Activated T-helper 1 cell treated with anti-CD3 and anti-CD28 coated beads, Interleukin-12 subunit alpha, Interleukin-12 subunit beta, Interleukin-2, Interleukin-4 antibody, amounts not matched to agents 30 ng/mL and 10 ng/mL and 1 ng/mL, durations not matched to agents 14 hours and 24 hours and 36 hours (primary cell): ENCODE measurements around the gene ZC3H7B. TPM values are rescaled to one million over a fixed set of nuclear protein-coding genes. Genes with fewer than 3 reads are reported as not detected.
A peak's percentile ranks its signal among the peaks of the same experiment; 100 is the strongest.

Source experiments
- DNase-seq: peaks from one replicate; pipeline ENCODE4 v3.0.0; 2021; ENCODE audit warnings: low spot score
- H3K27ac Mint-ChIP-seq: one replicate; pipeline ENCODE4 v1.8.0; 2021; ENCODE audit warnings: mild to moderate bottlenecking, mixed read lengths
- H3K27me3 Mint-ChIP-seq: one replicate; pipeline ENCODE4 v1.8.0; 2022; ENCODE audit warnings: mild to moderate bottlenecking, moderate library complexity, mixed read lengths; ENCODE audit not compliant: insufficient read depth
- H3K36me3 Mint-ChIP-seq: one replicate; pipeline ENCODE4 v1.8.0; 2021; ENCODE audit warnings: low read depth, mixed read lengths
- H3K4me1 Mint-ChIP-seq: one replicate; pipeline ENCODE4 v1.8.0; 2021; ENCODE audit warnings: low read depth, mixed read lengths
- H3K4me3 Mint-ChIP-seq: one replicate; pipeline ENCODE4 v1.8.0; 2021; ENCODE audit warnings: mild to moderate bottlenecking, moderate library complexity, mixed read lengths
- H3K9me3 Mint-ChIP-seq: one replicate; pipeline ENCODE4 v1.8.0; 2021; ENCODE audit warnings: mixed read lengths
- intact Hi-C: fragments of 100-400 bp; cut with micrococcal nuclease; formaldehyde crosslinking; loops from one replicate; pipeline ENCODE4 v1.15.1; 2024
- total RNA-seq: library from RNA; stranded (reverse); gene quantifications from 2 replicates; pipeline ENCODE4 v1.2.3, GENCODE V29; 2022

Gene ZC3H7B
- total RNA-seq, 1 donor from 2014 or later, result 77.1 TPM

GRCh38 chr22:41320416-41321240 is 19.3 kb downstream of the ZC3H7B start:
- intact Hi-C loops, result no loop called here

GRCh38 chr22:41324821-41325528 is 23.6 kb downstream of the ZC3H7B start:
- Mint-ChIP-seq H3K27me3 (no peaks in the 10 kb centered on the region), H3K36me3 (peaks cover 16% of the 10 kb centered on the region), H3K4me1 (no peaks in the 10 kb centered on the region), H3K9me3 (no peaks in the 10 kb centered on the region), H3K27ac (no peak overlapping the region), H3K4me3 (no peak overlapping the region)
- DNase-seq, result no peak
- intact Hi-C loops, result no loop called here

More at GRCh38 chr22:41320416-41321240, 19.3 kb downstream of the ZC3H7B start:
- Mint-ChIP-seq H3K9me3 (no peaks in the 10 kb centered on the region), H3K36me3 (peaks cover 19% of the 10 kb centered on the region), H3K4me1 (peaks cover 5% of the 10 kb centered on the region), H3K27ac (no peak overlapping the region), H3K4me3 (no peak overlapping the region), H3K27me3 (no peaks in the 10 kb centered on the region)
- no peak for DNase-seq

GRCh38 chr22:41327124-41327523 is 25.8 kb downstream of the ZC3H7B start:
- Mint-ChIP-seq H3K27ac (no peak overlapping the region), H3K36me3 (peaks cover 22% of the 10 kb centered on the region), H3K4me1 (no peaks in the 10 kb centered on the region), H3K9me3 (no peaks in the 10 kb centered on the region), H3K27me3 (no peaks in the 10 kb centered on the region), H3K4me3 (no peak overlapping the region)
- intact Hi-C loops, result no loop called here
- DNase-seq, result no peak

- Mint-ChIP-seq H3K36me3 (peaks cover 23% of the 10 kb centered on the region), H3K9me3 (no peaks in the 10 kb centered on the region), H3K4me1 (peaks cover under 1% of the 10 kb centered on the region), H3K27me3 (no peaks in the 10 kb centered on the region), H3K4me3 (no peak overlapping the region), H3K27ac (no peak overlapping the region)
- intact Hi-C loops, result no loop called here
- DNase-seq, result no peak
Measured at GRCh38 chr22:41330169-41330568, 28.8 kb downstream of the ZC3H7B start.

GRCh38 chr22:41332217-41332939 is 31.1 kb downstream of the ZC3H7B start:
- H3K36me3 Mint-ChIP-seq, result peaks cover 24% of the 10 kb centered on the region
- no peak overlapping the region for H3K27ac Mint-ChIP-seq
- intact Hi-C loops, result no loop called here
- H3K9me3 Mint-ChIP-seq, result no peaks in the 10 kb centered on the region
- DNase-seq, result no peak
- H3K4me3 Mint-ChIP-seq, result no peak overlapping the region
- H3K4me1 Mint-ChIP-seq, result peaks cover 10% of the 10 kb centered on the region
- H3K27me3 Mint-ChIP-seq, result no peaks in the 10 kb centered on the region

DNA sequence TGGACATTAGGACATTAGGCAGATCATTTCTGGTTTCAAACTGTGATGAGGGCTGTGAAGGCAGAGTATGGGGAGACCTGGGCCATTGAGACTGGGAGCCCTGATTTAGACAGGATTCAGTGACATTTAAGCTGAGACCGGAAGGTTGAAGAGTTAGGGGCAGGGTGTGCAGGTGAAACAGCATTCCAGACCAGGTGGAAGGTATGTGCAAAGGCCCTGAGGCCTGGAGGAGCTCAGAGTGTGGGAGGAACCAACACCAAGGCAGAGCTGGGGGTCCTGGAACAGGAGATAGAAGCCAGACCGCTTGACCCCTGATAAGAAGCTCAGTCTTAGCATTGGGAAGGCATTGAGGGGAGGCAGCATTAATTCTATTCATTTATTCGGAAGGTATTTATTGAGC is 32.5 kb downstream of the ZC3H7B start:
- Mint-ChIP-seq H3K27me3 (no peaks in the 10 kb centered on the region), H3K27ac (peak overlapping the region; percentile 31), H3K4me1 (peaks cover 12% of the 10 kb centered on the region), H3K36me3 (peaks cover 24% of the 10 kb centered on the region), H3K4me3 (no peak overlapping the region), H3K9me3 (no peaks in the 10 kb centered on the region)
- no peak for DNase-seq
- intact Hi-C loops, result no loop called here

DNA sequence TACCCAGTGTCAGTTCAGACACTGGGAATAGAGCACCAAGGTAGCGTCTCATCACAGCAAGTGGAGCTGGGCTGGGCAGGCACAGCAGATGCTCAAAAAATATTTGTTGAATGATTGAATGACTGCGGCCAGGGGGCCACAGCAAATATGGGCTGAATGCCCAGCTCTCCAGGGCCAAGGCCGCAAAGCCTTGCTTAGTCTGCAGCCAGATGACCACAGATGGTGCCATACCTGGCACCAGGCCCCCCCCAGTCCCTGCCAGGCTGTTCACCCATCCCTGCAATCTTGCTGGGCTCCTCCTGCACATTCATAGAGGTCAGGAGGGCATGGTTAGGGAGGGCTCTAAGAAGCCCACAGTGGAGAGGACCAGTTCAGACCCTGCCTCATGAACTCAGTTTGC is 32.9 kb downstream of the ZC3H7B start:
- no peak overlapping the region for H3K4me3 Mint-ChIP-seq
- H3K36me3 Mint-ChIP-seq, result peaks cover 24% of the 10 kb centered on the region
- H3K4me1 Mint-ChIP-seq, result peaks cover 12% of the 10 kb centered on the region
- H3K27ac Mint-ChIP-seq, result no peak overlapping the region
- H3K9me3 Mint-ChIP-seq, result no peaks in the 10 kb centered on the region
- DNase-seq, result no peak
- H3K27me3 Mint-ChIP-seq, result no peaks in the 10 kb centered on the region
- intact Hi-C loops, result no loop called here

GRCh38 chr22:41334951-41335635 is 33.8 kb downstream of the ZC3H7B start:
- DNase-seq, result no peak
- intact Hi-C loops, result no loop called here
- Mint-ChIP-seq H3K27me3 (no peaks in the 10 kb centered on the region), H3K4me3 (no peak overlapping the region), H3K9me3 (no peaks in the 10 kb centered on the region), H3K27ac (no peak overlapping the region), H3K36me3 (peaks cover 24% of the 10 kb centered on the region), H3K4me1 (peaks cover 12% of the 10 kb centered on the region)

DNA sequence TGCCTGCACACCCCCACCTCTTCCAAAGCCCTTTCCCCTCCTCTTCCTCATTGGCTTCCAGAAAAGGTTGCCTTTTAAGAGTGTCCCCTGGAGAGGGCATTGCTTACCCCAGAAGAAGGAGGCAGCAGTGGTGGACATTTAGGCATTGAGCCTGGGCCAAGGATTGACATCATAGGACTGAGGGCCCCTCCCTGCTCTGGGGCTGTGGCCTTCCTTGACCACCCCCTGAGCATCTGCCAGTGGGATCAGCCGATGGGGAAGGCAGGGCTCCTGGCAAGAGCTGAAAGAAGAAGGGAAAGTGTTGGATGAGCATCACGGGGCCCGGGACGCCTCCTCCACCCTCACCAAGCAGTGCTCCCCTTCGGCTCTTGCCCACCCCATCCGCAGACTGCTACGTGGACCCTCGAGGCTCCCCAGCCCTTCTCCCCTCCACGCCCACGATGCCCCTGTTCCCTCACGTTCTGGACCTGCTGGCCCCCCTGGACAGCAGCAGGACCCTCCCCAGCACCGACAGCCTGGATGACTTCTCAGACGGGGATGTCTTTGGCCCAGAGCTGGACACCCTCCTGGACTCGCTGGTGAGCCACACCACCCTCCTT is 37.4 kb downstream of the ZC3H7B start:
- intact Hi-C loops, result no loop called here
- Mint-ChIP-seq H3K27ac (no peak overlapping the region), H3K27me3 (no peaks in the 10 kb centered on the region), H3K9me3 (no peaks in the 10 kb centered on the region), H3K4me3 (no peak overlapping the region), H3K36me3 (peaks cover 10% of the 10 kb centered on the region), H3K4me1 (peaks cover 25% of the 10 kb centered on the region)
- DNase-seq, result no peak

- Mint-ChIP-seq H3K4me1 (peaks cover 29% of the 10 kb centered on the region), H3K4me3 (no peak overlapping the region), H3K27me3 (no peaks in the 10 kb centered on the region), H3K9me3 (no peaks in the 10 kb centered on the region), H3K27ac (no peak overlapping the region), H3K36me3 (peaks cover 14% of the 10 kb centered on the region)
- DNase-seq, result no peak
- intact Hi-C loops, result no loop called here
Measured at GRCh38 chr22:41339823-41340222, 38.5 kb downstream of the ZC3H7B start.

DNA sequence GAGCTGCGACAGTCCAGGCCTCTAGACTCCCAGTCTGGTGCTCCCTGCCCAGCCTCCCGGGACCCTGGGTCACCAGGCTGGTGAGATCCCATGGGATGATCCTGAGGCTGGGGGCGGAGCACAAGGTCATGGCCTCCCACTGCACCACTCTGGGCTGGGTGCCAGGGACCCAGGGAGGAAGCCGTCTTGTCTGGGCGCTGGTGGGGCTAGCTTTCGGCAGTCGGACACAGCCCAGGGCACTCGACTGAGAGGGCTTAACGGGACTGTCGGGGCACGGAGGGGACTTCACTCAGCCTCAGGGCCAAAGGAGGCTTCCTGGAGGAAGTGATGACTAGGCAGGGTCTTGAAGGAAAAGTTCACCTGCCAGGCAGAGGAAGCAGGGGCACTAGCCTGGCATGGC is 39.0 kb downstream of the ZC3H7B start:
- no peaks in the 10 kb centered on the region for H3K9me3 Mint-ChIP-seq
- peaks cover 26% of the 10 kb centered on the region for H3K4me1 Mint-ChIP-seq
- no peak overlapping the region for H3K4me3 Mint-ChIP-seq
- intact Hi-C loops, result no loop called here
- H3K27ac Mint-ChIP-seq, result no peak overlapping the region
- DNase-seq, result no peak
- H3K36me3 Mint-ChIP-seq, result peaks cover 11% of the 10 kb centered on the region
- no peaks in the 10 kb centered on the region for H3K27me3 Mint-ChIP-seq

- intact Hi-C loops, result no loop called here
- H3K4me1 Mint-ChIP-seq, result peaks cover 23% of the 10 kb centered on the region
- no peak overlapping the region for H3K27ac Mint-ChIP-seq
- peaks cover 9% of the 10 kb centered on the region for H3K36me3 Mint-ChIP-seq
- DNase-seq, result no peak
- H3K9me3 Mint-ChIP-seq, result no peaks in the 10 kb centered on the region
- no peak overlapping the region for H3K4me3 Mint-ChIP-seq
- no peaks in the 10 kb centered on the region for H3K27me3 Mint-ChIP-seq
Measured at GRCh38 chr22:41341012-41341411, 39.7 kb downstream of the ZC3H7B start.
